Stimulated activated CD8-positive, alpha-beta memory T cell treated with anti-CD3 and anti-CD28 coated beads, Interleukin-4, amount 100 ng/mL, for 4 hours (primary cell): ENCODE results near the gene RERE.
"Not testable (repeated sequence)": the region's sequence is repeated elsewhere in the genome, so short reads cannot be mapped to it uniquely, and the experiment has no call there.

Source experiments
- DNase-seq, 2 donors: peaks; one replicate each; pipeline ENCODE4 v3.0.0-alpha.2; 2020; ENCODE audit warnings: low read depth in 2 of 2, low spot score in 1 of 2

The RERE gene

DNA sequence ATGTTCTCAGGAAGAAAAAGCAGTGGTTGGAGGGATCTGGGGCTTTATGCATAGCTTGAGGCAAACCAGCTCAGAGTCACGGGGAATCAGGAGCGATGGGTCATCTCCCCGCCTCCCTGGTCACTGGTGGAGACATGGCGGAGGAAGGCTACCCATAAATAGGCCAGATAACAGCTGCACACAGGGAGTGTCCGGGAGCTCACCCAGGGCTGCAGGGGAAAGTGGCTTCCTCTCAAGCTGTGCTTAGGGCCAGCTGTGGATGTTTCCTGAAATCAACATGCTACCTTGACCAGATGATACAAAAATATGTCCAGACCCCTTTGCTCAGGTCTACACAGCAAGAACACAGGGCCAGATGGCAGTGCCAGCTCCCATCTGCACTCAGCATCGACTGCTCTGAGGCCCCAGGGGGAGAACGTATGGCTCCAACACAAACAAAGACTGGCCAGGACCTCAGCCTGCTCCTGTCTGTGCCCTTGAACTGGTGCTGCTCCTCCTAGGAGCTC, 27.1 kb upstream of the RERE start:
- DNase-seq = no peak

DNA sequence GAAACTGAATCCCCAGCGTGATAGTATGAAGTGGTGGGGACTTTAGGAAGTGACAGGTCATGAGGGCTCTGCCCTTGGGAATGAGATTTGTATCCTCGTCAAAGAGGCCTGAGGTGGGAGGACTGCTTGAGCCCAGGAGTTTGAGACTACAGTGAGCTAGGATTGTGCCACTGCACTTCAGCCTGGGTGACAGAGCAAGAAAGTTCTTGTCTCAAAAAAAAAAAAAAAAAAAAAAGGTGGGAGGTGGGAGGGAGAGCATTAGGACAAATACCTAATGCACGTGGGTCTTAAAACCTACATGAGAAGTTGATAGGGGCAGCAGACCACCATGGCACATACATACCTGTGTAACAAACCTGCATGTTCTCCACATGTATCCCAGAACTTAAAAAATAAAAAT, 24.0 kb upstream of the RERE start:
- no peak for DNase-seq

DNA sequence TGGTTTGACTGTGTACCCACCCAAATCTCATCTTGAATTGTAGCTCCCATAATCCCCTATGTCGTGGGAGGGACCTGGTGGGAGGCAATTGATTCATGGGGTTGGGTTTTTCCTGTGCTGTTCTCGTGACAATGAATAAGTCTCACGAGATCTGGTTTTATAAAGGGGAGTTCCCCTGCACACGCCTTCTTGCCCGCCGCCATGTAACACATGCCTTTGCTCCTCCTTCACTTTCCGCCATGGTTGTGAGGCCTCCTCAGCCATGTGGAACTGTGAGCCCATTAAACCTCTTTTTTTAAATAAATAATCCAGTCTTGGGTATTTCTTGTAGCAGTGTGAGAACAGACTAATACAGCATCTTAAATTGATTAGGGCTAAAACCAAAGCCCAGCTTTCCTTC, 22.6 kb upstream of the RERE start:
- DNase-seq = no peak

DNA sequence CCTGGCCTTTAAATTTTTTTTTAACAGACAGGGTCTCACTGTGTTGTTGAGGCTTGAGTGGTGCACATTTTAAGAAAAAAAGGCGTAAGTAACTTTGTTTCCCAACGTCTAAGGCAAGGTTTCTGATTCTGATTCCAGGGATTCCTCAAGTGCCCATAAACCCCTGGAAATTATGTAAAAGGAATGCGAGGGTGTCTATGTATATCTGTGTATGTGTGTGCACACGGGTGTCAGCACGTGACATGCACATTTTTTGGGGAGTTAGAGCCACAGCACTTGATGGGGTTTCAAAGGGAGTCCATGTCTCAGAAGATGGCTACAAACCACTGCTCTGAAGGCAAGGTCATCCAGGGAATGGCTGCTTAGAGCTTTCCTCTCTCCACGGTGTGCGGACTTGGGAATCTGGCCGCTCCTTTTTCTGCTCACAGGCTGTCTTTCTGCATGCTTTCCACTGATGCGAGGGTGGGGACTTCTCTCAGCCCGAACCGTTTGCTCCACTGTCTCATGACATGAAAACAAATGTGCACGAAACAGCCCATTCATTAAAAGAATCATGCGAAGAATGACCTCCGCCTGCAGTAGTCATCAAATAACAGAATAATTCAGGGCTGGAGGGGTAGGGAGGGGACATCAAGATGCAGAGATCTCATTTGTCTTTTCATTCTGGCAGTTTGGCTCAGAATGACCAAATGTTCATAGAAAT, 18.7 kb upstream of the RERE start:
- DNase-seq = no peak

DNA sequence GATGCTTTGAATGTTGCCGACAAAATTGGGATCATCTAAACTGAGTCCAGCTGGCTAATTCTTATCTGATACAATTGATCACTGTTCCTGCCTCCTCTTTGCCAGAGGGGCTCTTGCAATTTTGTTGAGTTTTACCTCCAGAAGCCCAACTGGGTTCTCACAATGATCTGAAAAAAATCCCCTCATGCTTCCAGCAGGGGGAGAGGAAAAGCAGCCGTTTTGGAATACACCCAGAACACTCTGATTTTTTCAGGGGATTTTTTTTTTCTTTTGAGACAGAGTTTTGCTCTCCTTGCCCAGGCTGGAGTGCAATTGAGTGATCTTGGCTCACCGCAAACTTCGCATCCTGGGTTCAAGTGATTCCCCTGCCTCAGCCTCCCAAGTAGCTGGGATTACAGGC, 13.9 kb upstream of the RERE start:
- no peak for DNase-seq

DNA sequence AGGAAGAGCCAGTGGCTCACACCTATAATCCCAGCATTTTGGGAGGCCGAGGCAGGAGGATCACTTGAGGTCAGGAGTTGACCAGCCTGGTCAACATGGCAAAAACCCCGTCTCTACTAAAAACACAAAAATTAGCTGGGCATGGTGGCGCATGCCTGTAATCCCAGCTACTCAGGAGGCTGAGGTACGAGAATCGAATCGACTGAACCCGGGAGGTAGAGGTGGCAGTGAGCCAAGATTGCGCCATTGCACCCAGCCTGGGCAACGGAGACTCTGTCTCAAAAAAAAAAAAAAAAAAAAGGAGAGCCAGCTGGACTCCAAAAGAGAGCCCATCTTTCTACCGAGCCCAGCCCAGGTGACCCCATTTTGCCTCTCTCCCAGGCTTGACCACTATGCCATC, 13.3 kb upstream of the RERE start:
- not testable (repeated sequence) for DNase-seq

DNA sequence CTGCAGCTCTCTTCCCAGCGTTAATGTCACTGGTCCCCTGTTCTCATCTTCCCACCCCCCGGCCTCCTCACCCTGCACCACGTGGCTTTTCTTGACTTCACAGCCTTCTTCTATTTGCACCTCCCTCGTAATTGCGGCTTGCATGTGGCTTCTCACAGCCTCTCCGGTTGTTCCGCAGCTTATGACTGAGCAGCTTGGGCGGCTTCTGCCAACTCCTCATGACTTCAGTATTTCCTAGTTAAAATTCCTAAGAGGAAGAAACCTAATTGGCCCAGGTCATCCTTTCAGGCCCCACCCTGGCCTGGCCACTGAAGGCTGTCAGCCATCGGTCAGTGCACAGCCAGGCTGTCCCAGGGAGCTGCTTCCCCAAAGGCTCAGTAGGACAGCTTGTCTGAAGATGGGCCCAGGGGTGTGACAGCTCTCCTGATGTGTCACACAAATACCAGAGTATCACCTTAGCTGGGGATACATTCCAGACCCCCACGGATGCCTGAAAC, 8.6 kb upstream of the RERE start:
- DNase-seq = no peak

DNA sequence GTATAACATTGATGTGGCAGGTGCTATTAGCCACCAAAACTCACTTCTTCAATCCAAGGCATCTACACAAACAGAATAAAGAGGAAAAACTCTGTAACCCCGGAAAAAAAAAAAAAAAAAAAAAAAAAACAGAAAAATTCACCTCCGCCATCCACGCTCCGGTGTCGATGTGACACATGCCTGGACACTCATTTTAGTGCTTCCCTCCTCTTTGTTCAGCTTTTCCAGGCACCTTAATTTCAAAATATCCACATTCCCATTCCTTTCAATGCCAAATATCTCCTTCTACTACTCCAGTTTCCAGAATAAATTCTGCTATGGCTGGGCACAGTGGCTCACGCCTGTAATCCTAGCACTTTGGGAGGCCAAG, 5.8 kb upstream of the RERE start:
- no peak for DNase-seq

DNA sequence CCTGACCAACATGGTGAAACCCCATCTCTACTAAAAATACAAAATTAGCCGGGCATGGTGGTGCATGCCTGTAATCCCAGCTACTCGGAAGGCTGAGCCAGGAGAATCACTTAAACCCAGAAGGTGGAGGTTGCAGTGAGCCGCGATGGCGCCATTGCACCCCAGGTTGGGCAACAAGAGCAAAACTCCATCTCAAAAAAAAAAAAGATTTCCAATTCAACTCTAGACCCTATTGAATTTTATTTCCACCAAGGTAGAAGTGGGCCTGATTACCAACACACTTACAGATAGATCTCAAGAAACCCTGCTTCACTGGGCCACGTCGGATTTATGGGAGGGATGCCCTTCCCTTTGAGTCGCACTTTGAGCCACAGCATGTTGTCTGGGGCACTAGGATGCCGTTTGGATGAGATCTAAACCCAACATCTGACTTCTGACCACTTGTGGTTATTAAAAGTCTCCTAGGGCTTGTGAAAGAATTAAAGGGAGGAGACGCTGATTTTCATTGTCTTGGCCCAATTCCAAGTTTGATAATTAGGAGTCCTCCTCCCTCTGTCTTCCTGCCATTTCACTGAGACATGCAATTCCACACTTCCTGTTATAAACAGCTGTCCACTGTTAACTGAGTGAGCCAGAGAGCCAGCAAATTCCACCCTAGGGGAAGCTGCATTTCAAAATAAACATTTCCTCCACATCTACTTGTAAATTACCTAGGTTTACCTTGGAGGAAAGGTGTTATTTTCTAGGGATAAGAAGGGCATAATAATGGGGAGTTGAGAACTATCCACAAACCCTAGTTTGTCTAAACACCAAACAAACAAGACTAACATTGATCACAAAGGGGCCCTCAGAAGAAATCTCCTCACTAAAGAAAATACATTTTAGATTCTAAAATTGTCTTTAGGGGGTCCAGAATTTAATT, 5.2 kb upstream of the RERE start:
- DNase-seq = no peak

DNA sequence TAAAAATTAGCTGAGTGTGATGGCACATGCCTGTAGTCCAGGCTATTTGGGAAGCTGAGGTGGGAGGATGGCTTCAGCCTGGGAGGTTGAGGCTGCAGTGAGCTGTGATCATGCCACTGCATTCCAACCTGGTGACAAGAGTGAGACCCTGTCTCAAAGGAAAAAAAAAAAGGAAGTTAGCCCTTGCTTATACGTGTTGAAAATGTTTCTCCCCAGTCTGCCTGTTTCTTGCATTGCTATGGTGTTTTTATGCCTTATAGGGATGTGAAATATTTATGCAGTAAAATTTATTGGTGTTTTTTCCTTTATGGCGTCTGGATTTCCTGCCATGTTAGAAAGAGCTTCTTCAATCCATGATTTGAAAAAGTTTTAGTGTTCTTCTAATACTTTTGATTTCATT, 3.6 kb upstream of the RERE start:
- no peak for DNase-seq

DNA sequence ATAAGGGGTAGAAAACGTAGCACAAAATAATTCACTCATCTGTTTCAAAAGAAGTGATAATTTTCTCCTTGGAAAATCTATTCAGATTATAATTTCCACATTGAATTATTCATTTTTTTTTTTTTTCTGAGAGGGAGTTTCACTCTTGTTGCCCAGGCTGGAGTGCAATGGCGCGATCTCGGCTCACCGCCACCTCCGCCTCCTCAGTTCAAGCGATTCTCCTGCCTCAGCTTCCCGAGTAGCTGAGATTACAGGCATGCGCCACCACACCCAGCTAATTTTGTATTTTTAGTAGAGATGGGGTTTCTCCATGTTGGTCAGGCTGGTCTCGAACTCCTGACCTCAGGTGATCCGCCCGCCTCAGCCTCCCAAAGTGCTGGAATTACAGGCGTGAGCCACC, 1.3 kb upstream of the RERE start:
- DNase-seq = not testable (repeated sequence)

DNA sequence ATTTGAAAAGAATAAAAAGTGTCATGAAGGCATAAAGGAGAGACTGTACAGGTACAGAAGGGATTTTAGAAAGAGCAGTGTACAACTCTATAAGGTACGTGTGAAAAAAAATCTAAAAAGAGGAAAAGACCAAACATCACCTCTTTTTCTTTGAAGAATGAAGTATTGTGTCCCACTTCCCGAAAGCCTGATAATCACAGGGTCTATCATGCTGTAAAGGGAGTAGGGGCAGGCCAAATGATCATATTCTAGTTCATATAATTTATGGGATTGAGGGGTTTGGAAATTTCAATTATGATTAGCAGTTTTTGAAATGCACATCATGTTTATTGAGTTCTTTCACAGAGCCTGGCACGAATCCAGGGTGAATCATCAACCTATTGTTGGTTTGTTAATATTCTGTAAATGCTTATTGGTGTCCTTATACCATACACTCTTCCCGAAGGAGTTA, 910 bp upstream of the RERE start:
- DNase-seq = no peak

DNA sequence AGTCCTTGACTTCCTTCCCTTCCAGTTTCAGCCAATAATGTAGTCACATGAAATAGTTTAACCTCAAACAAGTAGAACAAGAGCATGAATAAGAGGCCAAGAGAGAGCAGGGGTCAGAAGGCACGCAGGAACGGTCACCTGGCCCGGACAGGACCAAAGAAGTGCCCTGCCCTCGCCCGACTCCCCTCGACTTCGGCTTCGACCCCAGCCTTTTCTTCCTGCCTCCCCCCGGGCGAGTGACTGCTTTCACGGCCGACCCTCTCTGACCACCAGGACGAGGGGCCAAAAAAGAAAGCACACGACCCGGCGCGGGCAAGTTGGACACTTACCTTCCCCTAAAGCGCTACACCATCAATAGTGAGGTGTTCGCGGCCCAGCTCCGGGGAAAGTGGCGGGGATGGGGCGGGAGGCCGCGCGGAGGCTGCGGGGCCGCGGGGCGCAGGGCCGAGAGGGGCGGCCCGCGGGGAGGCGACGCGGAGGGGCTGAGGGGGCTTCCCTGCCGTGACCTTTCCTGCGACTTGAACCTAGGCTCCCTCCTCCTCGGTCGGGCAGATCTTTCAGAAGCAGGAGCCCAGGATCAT, 519 bp downstream of the RERE start:
- no peak for DNase-seq

DNA sequence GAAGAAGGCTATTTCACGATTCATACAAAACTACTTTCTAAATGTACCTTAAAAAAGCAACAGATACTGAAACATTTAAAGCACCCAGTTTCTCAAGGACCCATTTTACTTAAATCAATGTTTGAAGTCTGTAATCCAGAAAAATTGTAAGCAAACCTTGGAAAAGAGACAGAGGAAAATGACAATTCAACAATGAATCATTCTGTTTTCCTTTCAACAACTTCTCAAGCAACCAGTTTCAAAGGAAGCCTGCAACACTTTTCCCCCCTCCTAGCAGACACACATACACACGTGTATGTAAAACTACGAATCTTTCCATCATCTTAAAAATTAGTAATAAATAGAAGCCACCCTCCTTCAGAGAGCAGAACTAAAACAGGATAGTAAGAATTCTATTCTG, 1.2 kb downstream of the RERE start:
- no peak for DNase-seq

DNA sequence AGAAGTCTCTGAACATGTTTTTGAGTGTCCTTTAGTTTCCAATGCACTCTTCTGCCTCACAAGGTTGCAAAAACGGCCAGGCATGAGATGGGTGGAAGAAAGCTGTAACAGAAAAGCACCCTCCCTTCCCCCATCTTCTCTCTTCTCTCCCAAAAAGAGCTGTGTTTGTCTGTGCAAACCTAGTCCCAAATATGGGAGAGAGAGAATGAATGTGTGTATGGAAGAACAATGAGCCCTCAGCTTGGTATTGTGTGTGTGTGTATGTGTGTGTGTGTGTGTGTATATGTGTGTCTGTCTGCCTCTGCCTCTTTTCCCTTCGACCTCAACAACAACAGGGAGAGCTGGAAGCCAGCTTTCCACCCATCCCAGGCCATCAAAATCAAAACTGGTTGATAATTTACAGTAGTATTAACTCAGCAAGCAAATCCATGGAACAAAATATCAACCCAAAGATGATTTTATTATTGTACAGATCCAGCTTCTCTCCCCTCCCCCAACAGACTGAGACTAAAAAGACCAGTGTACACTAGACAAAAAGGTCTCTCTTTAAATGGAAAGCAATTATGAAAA, 1.8 kb downstream of the RERE start:
- no peak for DNase-seq

DNA sequence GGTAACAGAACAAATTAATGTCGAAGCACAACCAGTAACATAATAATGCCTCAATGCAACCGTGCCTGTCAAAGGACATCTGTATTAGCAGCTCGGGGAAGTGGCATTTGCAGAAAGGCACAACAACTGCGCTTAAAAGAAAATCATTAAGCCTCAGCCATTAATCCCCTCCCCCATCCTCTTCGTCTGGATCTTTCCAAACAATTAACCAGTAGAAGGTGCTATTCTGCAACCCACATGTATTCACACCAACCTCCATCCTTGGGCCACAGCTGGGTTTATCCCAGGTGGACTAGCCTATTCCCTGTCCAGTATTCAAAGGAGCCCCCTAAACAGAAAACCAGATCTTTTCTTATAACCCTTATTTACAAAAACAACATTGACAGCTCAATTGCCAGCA, 2.6 kb downstream of the RERE start:
- no peak for DNase-seq

DNA sequence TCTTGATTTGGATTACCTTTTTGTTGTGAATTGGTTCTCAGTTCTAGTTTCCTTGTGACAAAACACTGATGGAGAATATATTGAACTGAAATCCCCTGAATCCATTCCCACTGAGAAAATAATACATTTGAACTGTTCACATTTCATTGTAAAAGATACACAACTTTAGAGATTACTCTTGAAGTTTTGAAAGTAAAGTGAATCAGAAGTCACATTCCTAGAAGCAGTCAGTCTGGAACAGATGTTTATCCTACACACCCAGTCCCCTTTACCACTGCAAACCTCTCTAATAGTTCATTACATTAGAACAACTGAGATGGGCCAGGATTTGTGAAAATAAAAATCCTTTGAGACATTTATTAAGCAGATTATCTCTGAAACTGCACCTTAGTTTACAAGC, 3.4 kb downstream of the RERE start:
- no peak for DNase-seq

DNA sequence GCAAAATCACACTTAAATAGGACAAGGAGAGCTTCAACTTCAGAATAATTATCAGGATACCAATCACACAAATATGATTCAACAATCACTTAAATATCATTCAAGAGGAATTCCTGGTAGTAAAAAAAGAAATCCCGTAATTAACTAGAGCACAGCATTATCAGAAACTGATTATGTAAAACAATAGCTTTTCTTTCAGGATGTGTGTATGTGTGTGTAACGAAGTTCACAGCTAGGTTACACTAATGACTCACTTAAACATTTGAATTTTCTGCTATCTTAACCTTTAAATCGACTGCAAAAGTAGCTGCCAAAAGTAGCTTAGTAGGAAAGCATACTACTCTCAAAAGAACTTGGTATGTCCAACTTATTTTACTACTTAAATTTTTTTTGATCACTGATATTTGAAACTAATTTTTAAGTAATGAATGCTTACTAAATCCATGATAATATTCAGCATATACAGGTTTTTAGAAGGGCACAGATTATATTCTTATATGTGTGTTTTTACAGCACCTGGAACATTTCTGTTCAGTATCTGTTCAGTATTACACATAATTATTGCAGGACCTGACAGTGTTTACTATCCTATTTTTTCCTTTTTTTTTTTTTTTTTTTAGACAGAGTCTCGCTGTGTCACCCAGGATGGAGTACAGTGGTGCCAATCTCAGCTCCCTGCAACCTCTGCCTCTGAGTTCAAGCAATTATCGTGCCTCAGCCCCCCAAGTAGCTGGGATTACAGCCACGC, 4.2 kb downstream of the RERE start:
- no peak for DNase-seq

DNA sequence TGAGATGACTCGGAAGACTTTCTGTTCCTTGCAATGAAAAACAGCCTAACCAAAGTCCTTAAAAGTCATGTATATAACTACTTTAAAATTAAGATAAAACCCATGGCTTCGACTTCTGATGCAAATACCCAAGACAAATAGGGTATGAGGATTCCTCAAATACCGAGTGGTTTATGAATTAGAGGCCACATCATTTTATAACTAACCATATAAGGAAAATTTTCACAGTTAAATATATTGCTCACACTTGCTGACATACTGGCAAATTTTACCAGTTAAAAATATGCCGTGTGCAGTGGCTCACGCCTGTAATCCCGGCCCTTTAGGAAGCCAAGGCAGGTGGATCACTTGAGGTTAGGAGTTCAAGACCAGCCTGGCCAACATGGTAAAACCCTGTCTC, 5.4 kb downstream of the RERE start:
- DNase-seq = no peak

DNA sequence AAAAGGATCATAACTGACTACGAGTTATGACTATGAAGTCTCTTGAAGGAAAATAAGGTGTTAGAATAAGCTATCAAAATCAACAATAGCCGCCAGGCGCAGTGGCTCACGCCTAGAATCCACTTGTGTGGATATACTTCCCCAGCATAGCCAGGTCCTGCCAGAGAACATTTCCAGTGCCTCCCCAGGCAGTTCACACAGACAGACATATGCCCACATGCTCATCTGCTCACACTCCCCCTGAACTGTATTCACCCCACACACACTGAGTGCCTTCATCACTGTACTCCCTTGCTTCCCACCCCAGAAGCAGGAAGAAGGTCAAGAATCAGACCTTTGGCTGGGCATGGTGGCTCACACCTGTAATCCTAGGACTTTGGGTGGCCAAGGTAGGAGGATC, 6.5 kb downstream of the RERE start:
- DNase-seq = no peak

DNA sequence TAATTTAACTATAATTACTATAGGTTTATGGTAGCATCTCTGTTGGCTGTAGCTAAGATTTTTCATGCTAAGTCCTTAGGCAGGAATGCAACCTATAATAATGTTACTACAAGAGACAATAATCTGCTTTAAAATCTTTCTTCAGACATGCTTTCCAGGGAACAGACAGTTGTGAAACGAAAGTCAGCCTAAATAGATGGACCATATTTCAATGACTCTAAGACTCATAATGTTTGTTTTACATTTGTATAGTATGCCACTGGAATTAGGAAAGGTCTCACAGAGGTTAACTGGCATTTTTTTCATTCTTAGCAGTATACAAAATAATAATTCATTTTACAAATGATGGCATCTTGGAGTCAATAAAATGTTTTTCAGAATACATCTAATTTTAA, 8.1 kb downstream of the RERE start:
- no peak for DNase-seq
